Upper lobe of left lung (tissue), 4 donors: Measurements from ENCODE around the gene ZNF366.

ENCODE experiments used
- CTCF ChIP-seq, 6 experiments: fragments of 450-650 bp in 4 of 6; fragments of 200-600 bp in 2 of 6; sonication (generic) in 2 of 6; IDR thresholded peaks; one replicate each; pipeline ENCODE4 v1.5.1; 2016 to 2019; ENCODE audit warnings: antibody characterized with exemption in 6 of 6
- EP300 ChIP-seq, 4 donors: sonication (generic); formaldehyde crosslinking; IDR thresholded peaks; one replicate each; pipeline ENCODE4 v1.5.1; 2017; ENCODE audit warnings: antibody characterized with exemption in 4 of 4, control low read depth in 2 of 4
- POLR2AphosphoS5 ChIP-seq, 2 donors: sonication (generic); formaldehyde crosslinking; IDR thresholded peaks; one replicate each; pipeline ENCODE4 v1.5.1; 2017; ENCODE audit warnings: antibody characterized with exemption in 2 of 2

GRCh38 chr5:72511774-72512592 lies 4.8 kb upstream of the ZNF366 start:
- TF ChIP-seq CTCF (IDR thresholded peaks at IDR 0.05) (no peak), POLR2AphosphoS5 (IDR thresholded peaks at IDR 0.05) (no peak), EP300 (IDR thresholded peaks at IDR 0.05) (no peak)
